Measurements from ENCODE around the gene HIVEP3.

- TF ChIP-seq CTCF (IDR thresholded peaks at IDR 0.05) (peak in 1 of 3 experiments; percentile 14), POLR2AphosphoS5 (IDR thresholded peaks at IDR 0.05; ENCODE audit: insufficient read depth in 1 of 2, low read depth in 1 of 2) (no peak)
Observed at GRCh38 chr1:41599912-41600311, 318.8 kb downstream of the HIVEP3 start.
